ENCODE data around the gene CYTH4. TPM values are rescaled to one million over a fixed set of nuclear protein-coding genes. Genes with fewer than 3 reads are reported as not detected.

Gene CYTH4
- polyA plus RNA-seq, 1 donor from 2014 or later: not detected

DNA sequence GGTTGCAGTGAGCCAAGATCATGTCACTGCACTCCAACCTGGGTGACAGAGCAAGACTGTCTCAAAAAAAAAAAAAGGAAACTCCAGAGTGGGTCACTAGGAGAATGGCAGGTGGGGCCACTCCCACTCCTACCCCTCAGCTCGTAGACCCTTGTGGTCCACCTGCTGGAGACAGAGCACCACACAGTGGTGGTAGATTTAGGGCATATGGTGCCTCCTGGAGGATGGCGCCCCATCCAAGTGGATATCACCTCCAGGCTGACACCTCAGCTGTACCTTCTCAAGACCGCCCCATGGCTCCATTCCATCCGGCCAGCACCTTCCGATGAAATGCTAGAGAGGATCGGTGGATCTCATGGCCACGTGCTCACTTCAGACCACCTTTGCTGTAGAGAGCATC is 6.2 kb downstream of the CYTH4 start:
- Histone ChIP-seq H3K9me3 (ENCODE audit: low read length) (no peaks in the 10 kb centered on the region), H3K27me3 (ENCODE audit: insufficient read depth, low read depth, low read length) (no peaks in the 10 kb centered on the region), H3F3A (ENCODE audit: insufficient read depth, low read length, poor library complexity, severe bottlenecking) (no peaks in the 10 kb centered on the region), H3K79me2 (replicated peaks; ENCODE audit: insufficient read depth, low read length) (no peaks in the 10 kb centered on the region), H3K36me3 (ENCODE audit: insufficient read depth, low read length) (no peaks in the 10 kb centered on the region), H4K20me1 (ENCODE audit: insufficient read depth) (no peaks in the 10 kb centered on the region), H3K4me2 (ENCODE audit: low read length) (no peak overlapping the region), H2AFZ (ENCODE audit: low read depth, low read length) (no peak overlapping the region), H3K4me3 (ENCODE audit: low read length) (no peak overlapping the region), H3K9me2 (ENCODE audit: insufficient read depth, low read length) (no peaks in the 10 kb centered on the region), H3K27ac (ENCODE audit: low read length) (no peak overlapping the region), H3K9ac (ENCODE audit: low read length) (no peak overlapping the region)
- no peak for TF ChIP-seq POLR2AphosphoS5 (IDR thresholded peaks at IDR 0.05)
- TF ChIP-seq MXI1 (conservative IDR thresholded peaks at IDR 0.05; ENCODE audit: poor library complexity, severe bottlenecking): no peak
- TF ChIP-seq EP300 (conservative IDR thresholded peaks at IDR 0.05; ENCODE audit: poor library complexity, severe bottlenecking): no peak
- no peak for TF ChIP-seq TAF1 (IDR thresholded peaks at IDR 0.05; ENCODE audit: low read depth)
- TF ChIP-seq, protein P1, sequence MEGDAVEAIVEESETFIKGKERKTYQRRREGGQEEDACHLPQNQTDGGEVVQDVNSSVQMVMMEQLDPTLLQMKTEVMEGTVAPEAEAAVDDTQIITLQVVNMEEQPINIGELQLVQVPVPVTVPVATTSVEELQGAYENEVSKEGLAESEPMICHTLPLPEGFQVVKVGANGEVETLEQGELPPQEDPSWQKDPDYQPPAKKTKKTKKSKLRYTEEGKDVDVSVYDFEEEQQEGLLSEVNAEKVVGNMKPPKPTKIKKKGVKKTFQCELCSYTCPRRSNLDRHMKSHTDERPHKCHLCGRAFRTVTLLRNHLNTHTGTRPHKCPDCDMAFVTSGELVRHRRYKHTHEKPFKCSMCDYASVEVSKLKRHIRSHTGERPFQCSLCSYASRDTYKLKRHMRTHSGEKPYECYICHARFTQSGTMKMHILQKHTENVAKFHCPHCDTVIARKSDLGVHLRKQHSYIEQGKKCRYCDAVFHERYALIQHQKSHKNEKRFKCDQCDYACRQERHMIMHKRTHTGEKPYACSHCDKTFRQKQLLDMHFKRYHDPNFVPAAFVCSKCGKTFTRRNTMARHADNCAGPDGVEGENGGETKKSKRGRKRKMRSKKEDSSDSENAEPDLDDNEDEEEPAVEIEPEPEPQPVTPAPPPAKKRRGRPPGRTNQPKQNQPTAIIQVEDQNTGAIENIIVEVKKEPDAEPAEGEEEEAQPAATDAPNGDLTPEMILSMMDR (IDR thresholded peaks at IDR 0.05; ENCODE audit: poor library complexity, severe bottlenecking): no peak
- TF ChIP-seq SMC3 (conservative IDR thresholded peaks at IDR 0.05; ENCODE audit: poor library complexity): no peak
- TF ChIP-seq EZH2 (IDR thresholded peaks at IDR 0.05; ENCODE audit: borderline replicate concordance, insufficient read depth, low read length, poor library complexity, severe bottlenecking): no peak
- TF ChIP-seq, protein P2, sequence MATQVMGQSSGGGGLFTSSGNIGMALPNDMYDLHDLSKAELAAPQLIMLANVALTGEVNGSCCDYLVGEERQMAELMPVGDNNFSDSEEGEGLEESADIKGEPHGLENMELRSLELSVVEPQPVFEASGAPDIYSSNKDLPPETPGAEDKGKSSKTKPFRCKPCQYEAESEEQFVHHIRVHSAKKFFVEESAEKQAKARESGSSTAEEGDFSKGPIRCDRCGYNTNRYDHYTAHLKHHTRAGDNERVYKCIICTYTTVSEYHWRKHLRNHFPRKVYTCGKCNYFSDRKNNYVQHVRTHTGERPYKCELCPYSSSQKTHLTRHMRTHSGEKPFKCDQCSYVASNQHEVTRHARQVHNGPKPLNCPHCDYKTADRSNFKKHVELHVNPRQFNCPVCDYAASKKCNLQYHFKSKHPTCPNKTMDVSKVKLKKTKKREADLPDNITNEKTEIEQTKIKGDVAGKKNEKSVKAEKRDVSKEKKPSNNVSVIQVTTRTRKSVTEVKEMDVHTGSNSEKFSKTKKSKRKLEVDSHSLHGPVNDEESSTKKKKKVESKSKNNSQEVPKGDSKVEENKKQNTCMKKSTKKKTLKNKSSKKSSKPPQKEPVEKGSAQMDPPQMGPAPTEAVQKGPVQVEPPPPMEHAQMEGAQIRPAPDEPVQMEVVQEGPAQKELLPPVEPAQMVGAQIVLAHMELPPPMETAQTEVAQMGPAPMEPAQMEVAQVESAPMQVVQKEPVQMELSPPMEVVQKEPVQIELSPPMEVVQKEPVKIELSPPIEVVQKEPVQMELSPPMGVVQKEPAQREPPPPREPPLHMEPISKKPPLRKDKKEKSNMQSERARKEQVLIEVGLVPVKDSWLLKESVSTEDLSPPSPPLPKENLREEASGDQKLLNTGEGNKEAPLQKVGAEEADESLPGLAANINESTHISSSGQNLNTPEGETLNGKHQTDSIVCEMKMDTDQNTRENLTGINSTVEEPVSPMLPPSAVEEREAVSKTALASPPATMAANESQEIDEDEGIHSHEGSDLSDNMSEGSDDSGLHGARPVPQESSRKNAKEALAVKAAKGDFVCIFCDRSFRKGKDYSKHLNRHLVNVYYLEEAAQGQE (IDR thresholded peaks at IDR 0.05; ENCODE audit: borderline replicate concordance): no peak
- no peak for TF ChIP-seq RAD21 (conservative IDR thresholded peaks at IDR 0.05)

GRCh38 chr22:37289156-37289735 is 6.9 kb downstream of the CYTH4 start:
- H3K9me3 ChIP-seq (ENCODE audit: low read length): no peaks in the 10 kb centered on the region
- H3F3A ChIP-seq (ENCODE audit: insufficient read depth, low read length, poor library complexity, severe bottlenecking): no peaks in the 10 kb centered on the region
- H3K36me3 ChIP-seq (ENCODE audit: insufficient read depth, low read length): no peaks in the 10 kb centered on the region
- H3K79me2 ChIP-seq (replicated peaks; ENCODE audit: insufficient read depth, low read length): no peaks in the 10 kb centered on the region
- H4K20me1 ChIP-seq (ENCODE audit: insufficient read depth): no peaks in the 10 kb centered on the region
- no peak overlapping the region for H3K9ac ChIP-seq (ENCODE audit: low read length)
- no peak overlapping the region for H3K4me3 ChIP-seq (ENCODE audit: low read length)
- no peak overlapping the region for H3K27ac ChIP-seq (ENCODE audit: low read length)
- H3K27me3 ChIP-seq (ENCODE audit: insufficient read depth, low read depth, low read length): no peaks in the 10 kb centered on the region
- H3K9me2 ChIP-seq (ENCODE audit: insufficient read depth, low read length): no peaks in the 10 kb centered on the region
- no peak overlapping the region for H2AFZ ChIP-seq (ENCODE audit: low read depth, low read length)
- TF ChIP-seq EP300 (conservative IDR thresholded peaks at IDR 0.05; ENCODE audit: poor library complexity, severe bottlenecking) (no peak), POLR2AphosphoS5 (IDR thresholded peaks at IDR 0.05) (no peak), RAD21 (conservative IDR thresholded peaks at IDR 0.05) (no peak), EZH2 (IDR thresholded peaks at IDR 0.05; ENCODE audit: borderline replicate concordance, insufficient read depth, low read length, poor library complexity, severe bottlenecking) (no peak), TAF1 (IDR thresholded peaks at IDR 0.05; ENCODE audit: low read depth) (no peak), SMC3 (conservative IDR thresholded peaks at IDR 0.05; ENCODE audit: poor library complexity) (no peak), MXI1 (conservative IDR thresholded peaks at IDR 0.05; ENCODE audit: poor library complexity, severe bottlenecking) (no peak)
- TF ChIP-seq, protein P1 (IDR thresholded peaks at IDR 0.05; ENCODE audit: poor library complexity, severe bottlenecking): no peak
- H3K4me2 ChIP-seq (ENCODE audit: low read length): no peak overlapping the region

All from neural cell (in vitro differentiated cells).